Kidney (tissue), 14 donors: Measurements from ENCODE around the gene GNG7. TPM values are rescaled to one million over a fixed set of nuclear protein-coding genes. Genes with fewer than 3 reads are reported as not detected.
"Not testable (repeated sequence)": the region's sequence is repeated elsewhere in the genome, so short reads cannot be mapped to it uniquely, and the experiment has no call there.

ENCODE experiments used
- DNase-seq, 5 donors: peaks; one replicate each; pipeline ENCODE4 v3.0.0-alpha.2; 2013 to 2020
- FAIRE-seq: peaks from 2 replicates; lab custom pipeline; 2012; peaks lifted over from hg19 to GRCh38; lab: Jason Lieb, UNC
- H3K27ac ChIP-seq, 2 donors: one replicate each; pipeline ENCODE4 v1.7.0; 2013; ENCODE audit warnings: low read depth in 2 of 2, low read length in 2 of 2, inconsistent platforms in 1 of 2
- H3K27me3 ChIP-seq: one replicate; pipeline ENCODE4 v1.7.1; 2013; ENCODE audit warnings: low read length, inconsistent platforms; ENCODE audit not compliant: control insufficient read depth, insufficient read depth
- H3K36me3 ChIP-seq, 3 donors: one replicate each; pipeline versions ENCODE4 v1.7.0 to v1.7.1; 2013; ENCODE audit warnings: low read length in 3 of 3, control low read depth in 1 of 3, inconsistent platforms in 1 of 3; ENCODE audit not compliant: insufficient read depth in 3 of 3, control insufficient read depth in 2 of 3
- H3K4me1 ChIP-seq, 3 donors: one replicate each; pipeline versions ENCODE4 v1.7.0 to v1.7.1; 2013; ENCODE audit warnings: low read length in 3 of 3, inconsistent platforms in 1 of 3, low read depth in 1 of 3; ENCODE audit not compliant: control insufficient read depth in 2 of 3, insufficient read depth in 2 of 3
- H3K4me3 ChIP-seq, 3 donors: one replicate each; pipeline versions ENCODE4 v1.7.0 to v1.8.1; 2013; ENCODE audit warnings: low read length in 3 of 3, control low read depth in 1 of 3, inconsistent platforms in 1 of 3
- H3K9ac ChIP-seq, 3 donors: one replicate each; pipeline versions ENCODE4 v1.7.0 to v1.7.1; 2013; ENCODE audit warnings: low read length in 3 of 3, control low read depth in 1 of 3, inconsistent platforms in 1 of 3
- H3K9me3 ChIP-seq, 3 donors: one replicate each; pipeline versions ENCODE4 v1.7.0 to v1.7.1; 2013; ENCODE audit warnings: low read length in 3 of 3, control low read depth in 1 of 3, inconsistent platforms in 1 of 3; ENCODE audit not compliant: control insufficient read depth in 2 of 3, insufficient read depth in 1 of 3
- intact Hi-C: fragments of 100-400 bp; cut with DNase I; formaldehyde crosslinking; loops from one replicate; pipeline ENCODE4 v1.11.1; 2022
- polyA plus RNA-seq: library from polyadenylated mRNA; stranded (reverse); fragments of 350-450 nt; fragmentation: Illumina TruSeq; extraction: RNeasy Lipid Tissue Mini Kit (QIAGEN cat#74804); gene quantifications from one replicate; pipeline ENCODE4 v1.2.3, GENCODE V29; 2014; ENCODE audit warnings: low read depth, low replicate concordance; ENCODE audit not compliant: insufficient read depth
- total RNA-seq: library from RNA; stranded (reverse); fragmentation: NEBNext Ultra II Directional; extraction: Animal tissue kit (Norgen Biotek cat#: 25700); gene quantifications from one replicate; pipeline ENCODE4 v1.2.1, GENCODE V29; 2021
- TF ChIP-seq, protein P1 (sequence below): IDR thresholded peaks from 3 replicates; pipeline ENCODE4 v1.5.1; 2012; ENCODE audit warnings: mild to moderate bottlenecking, moderate library complexity, borderline replicate concordance; ENCODE audit not compliant: insufficient read depth; ENCODE audit errors: extremely low read depth
- donor health status: control.
- donor health status: control.
- donor health status: control.
- donor health status: control.
- donor health status: control.
- donor health status: DM: yes; HTN: yes; CAD: no.
- donor health status: Normal renal cell carcinoma (clear cell type).

The GNG7 gene
- total and polyA plus RNA-seq, 2 donors from 2014 or later, result 9.9 to 13.4 TPM

DNA sequence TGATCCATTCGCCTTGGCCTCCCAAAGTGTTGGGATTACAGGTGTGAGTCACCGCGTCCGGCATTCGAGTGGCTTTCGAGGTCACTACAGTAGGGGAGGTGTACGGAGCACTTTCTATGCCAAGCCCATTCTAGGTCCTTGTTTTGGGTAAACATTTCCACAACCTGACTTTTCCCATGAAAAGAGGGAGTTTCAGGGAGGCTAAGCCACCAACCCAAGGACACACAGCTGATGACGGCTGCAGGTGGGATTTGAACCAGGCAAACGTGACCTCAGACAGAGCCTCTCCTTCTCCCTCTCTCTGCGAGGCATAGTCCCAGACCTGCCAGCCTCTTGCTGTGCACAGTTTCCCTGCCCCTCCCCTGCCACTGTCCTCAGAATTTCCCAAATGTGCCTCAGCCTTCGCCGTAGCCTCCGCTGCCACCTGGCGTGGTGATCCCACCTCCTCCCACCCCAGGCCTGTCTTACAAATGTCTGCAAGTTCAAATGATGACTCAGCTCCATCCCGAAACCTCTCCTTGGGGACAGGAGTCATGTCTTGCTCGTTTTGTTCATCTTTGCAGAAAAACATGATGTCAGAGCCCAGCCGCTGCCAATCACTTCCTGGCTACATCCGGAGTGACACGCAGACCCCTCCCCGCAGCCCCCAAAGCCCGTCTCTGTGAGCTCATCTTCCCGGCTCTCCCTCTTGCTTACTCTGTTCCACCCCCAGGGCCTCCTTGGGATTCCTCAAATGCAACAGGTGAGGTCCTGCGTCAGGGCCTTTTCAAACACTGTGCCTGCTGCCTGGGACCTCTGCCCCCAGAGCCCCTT, 233.2 kb downstream of the GNG7 start:
- intact Hi-C loops, result no loop called here
- no peaks in the 10 kb centered on the region for H3K27me3 ChIP-seq
- DNase-seq, result peak in 2 of 5 donors; percentile 25 to 40
- no peak overlapping the region for H3K9ac ChIP-seq
- no peaks in the 10 kb centered on the region for H3K9me3 ChIP-seq
- TF ChIP-seq, protein P1, sequence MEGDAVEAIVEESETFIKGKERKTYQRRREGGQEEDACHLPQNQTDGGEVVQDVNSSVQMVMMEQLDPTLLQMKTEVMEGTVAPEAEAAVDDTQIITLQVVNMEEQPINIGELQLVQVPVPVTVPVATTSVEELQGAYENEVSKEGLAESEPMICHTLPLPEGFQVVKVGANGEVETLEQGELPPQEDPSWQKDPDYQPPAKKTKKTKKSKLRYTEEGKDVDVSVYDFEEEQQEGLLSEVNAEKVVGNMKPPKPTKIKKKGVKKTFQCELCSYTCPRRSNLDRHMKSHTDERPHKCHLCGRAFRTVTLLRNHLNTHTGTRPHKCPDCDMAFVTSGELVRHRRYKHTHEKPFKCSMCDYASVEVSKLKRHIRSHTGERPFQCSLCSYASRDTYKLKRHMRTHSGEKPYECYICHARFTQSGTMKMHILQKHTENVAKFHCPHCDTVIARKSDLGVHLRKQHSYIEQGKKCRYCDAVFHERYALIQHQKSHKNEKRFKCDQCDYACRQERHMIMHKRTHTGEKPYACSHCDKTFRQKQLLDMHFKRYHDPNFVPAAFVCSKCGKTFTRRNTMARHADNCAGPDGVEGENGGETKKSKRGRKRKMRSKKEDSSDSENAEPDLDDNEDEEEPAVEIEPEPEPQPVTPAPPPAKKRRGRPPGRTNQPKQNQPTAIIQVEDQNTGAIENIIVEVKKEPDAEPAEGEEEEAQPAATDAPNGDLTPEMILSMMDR, result no peak
- FAIRE-seq, result no peak
- H3K36me3 ChIP-seq, result no peaks in the 10 kb centered on the region
- H3K27ac ChIP-seq, result no peak overlapping the region
- no peaks in the 10 kb centered on the region for H3K4me1 ChIP-seq
- H3K4me3 ChIP-seq, result no peak overlapping the region

DNA sequence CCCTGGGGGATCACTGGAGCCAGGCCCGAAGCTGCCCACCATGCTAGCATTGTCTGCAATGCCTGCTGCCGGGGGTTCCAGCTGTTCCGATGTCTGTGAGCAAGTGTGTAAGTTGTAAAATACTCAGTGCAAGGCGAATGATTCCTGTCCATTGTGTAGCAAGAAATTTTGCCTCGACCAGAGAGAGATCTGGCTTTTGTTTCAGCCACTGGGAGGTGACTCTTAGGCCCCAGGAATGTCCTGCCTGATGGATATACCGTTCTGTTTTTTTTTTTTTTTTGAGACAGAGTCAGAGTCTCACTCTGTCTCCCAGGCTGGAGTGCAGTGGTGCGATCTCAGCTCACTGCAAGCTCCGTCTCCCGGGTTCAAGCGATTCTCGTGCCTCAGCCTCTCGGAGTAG, 233.9 kb downstream of the GNG7 start:
- intact Hi-C loops, result no loop called here
- DNase-seq, result no peak
- no peaks in the 10 kb centered on the region for H3K27me3 ChIP-seq
- H3K27ac ChIP-seq, result no peak overlapping the region
- TF ChIP-seq, protein P1, result no peak
- no peaks in the 10 kb centered on the region for H3K4me1 ChIP-seq
- FAIRE-seq, result no peak
- no peaks in the 10 kb centered on the region for H3K36me3 ChIP-seq
- no peaks in the 10 kb centered on the region for H3K9me3 ChIP-seq
- H3K4me3 ChIP-seq, result no peak overlapping the region
- H3K9ac ChIP-seq, result no peak overlapping the region

DNA sequence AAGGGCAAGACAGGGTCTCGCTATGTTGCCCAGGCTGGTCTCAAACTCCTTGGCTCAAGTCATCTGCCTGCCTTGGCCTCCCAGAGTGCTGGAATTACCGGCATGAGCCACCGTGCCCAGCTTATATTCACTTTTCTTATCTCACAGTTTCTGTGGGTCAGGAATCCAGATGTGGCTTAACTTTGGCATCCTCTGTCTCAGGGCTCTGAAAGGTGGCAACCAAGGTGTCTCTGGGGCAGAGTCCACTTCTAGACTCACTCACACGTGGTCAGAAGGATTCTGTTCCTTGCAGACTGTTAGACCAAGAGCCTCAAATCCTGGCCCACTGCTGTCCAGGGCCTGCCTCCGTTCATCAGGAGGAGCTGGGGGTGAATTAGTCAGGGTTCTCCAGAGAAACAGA, 238.1 kb downstream of the GNG7 start:
- no peak overlapping the region for H3K27ac ChIP-seq
- H3K4me3 ChIP-seq, result no peak overlapping the region
- no peaks in the 10 kb centered on the region for H3K36me3 ChIP-seq
- DNase-seq (no peak), FAIRE-seq (no peak)
- H3K9me3 ChIP-seq, result no peaks in the 10 kb centered on the region
- H3K4me1 ChIP-seq, result peaks cover 0 to 4% (median 0%) of the 10 kb centered on the region in 3 donors
- intact Hi-C loops, result no loop called here
- TF ChIP-seq, protein P1, result no peak
- H3K9ac ChIP-seq, result no peak overlapping the region
- H3K27me3 ChIP-seq, result no peaks in the 10 kb centered on the region

DNA sequence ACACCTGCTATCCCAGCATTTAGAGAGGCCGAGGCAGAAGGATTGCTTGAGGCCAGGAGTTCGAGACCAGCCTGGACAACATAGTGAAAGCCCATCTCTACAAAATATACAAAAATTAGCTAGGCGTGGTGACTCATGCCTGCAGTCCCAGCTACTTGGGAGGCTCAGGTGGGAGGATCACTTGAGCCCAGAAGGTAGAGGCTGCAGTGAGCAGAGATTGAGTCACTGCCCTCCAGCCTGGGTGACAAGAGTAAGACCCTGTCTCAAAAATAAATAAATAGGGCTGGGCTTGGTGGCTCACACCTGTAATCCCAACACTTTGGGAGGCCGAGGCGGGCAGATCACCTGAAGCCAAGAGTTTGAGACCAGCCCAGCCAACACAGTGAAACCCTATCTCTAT, 238.8 kb downstream of the GNG7 start:
- H3K36me3 ChIP-seq, intact Hi-C loops, H3K4me3 ChIP-seq, H3K9ac ChIP-seq, DNase-seq, H3K27ac ChIP-seq, H3K9me3 ChIP-seq, H3K27me3 ChIP-seq, H3K4me1 ChIP-seq, FAIRE-seq: not testable (repeated sequence)
